Caco-2 (cell line): ENCODE measurements around the gene KLHDC7B. TPM values are rescaled to one million over a fixed set of nuclear protein-coding genes. Genes with fewer than 3 reads are reported as not detected.

Experiments used
- BruUV-seq: library from RNA; stranded (reverse); fragments of 400-500 nt; replicated peaks from 2 replicates; lab custom pipeline; 2021; lab: Mats Ljungman, UMichigan
- CTCF ChIA-PET: fragments of 300-600 bp; sonication (Branson Sonifier 250); formaldehyde crosslinking; loops from one replicate; lab custom pipeline; 2022; ENCODE audit warnings: antibody characterized with exemption; lab: Charles Lee
- POLR2A ChIA-PET: fragments of 300-600 bp; sonication (Branson Sonifier 250); formaldehyde crosslinking; loops from one replicate; lab custom pipeline; 2022; ENCODE audit warnings: antibody characterized with exemption; lab: Charles Lee
- DNase-seq, 2 experiments: peaks; one replicate each; pipeline versions ENCODE4 v3.0.0 to v3.0.0-alpha.2; 2020 to 2022
- H3K27me3 ChIP-seq: replicated peaks from 2 replicates; pipeline ENCODE4 v1.6.0; 2011; ENCODE audit warnings: low read length; ENCODE audit not compliant: control insufficient read depth, insufficient read depth
- H3K36me3 ChIP-seq: 2 replicates; pipeline ENCODE4 v1.5.1; 2011; ENCODE audit warnings: low read length; ENCODE audit not compliant: control insufficient read depth, insufficient read depth
- H3K4me1 ChIP-seq: fragments of 250-450 bp; sonication (Bioruptor Pico); 2 replicates; pipeline ENCODE4 v1.5.1; 2020; ENCODE audit warnings: mild to moderate bottlenecking
- H3K4me3 ChIP-seq: 2 replicates; pipeline ENCODE4 v1.5.1; 2011; ENCODE audit warnings: low read depth, mild to moderate bottlenecking, control low read depth, low read length
- H3K9me3 ChIP-seq: fragments of 250-450 bp; sonication (Bioruptor Pico); 2 replicates; pipeline ENCODE4 v1.5.1; 2020; ENCODE audit warnings: mild to moderate bottlenecking, moderate library complexity
- H3K27ac Mint-ChIP-seq: one replicate; pipeline ENCODE4 v1.8.0; 2022; ENCODE audit warnings: mixed read lengths; ENCODE audit not compliant: unreplicated experiment
- H3K27me3 Mint-ChIP-seq: one replicate; pipeline ENCODE4 v1.8.0; 2022; ENCODE audit warnings: mixed read lengths; ENCODE audit not compliant: insufficient read depth, unreplicated experiment
- H3K36me3 Mint-ChIP-seq: one replicate; pipeline ENCODE4 v1.8.0; 2022; ENCODE audit warnings: mild to moderate bottlenecking, mixed read lengths; ENCODE audit not compliant: insufficient read depth, unreplicated experiment
- H3K4me1 Mint-ChIP-seq: one replicate; pipeline ENCODE4 v1.8.0; 2022; ENCODE audit warnings: low read depth, mixed read lengths; ENCODE audit not compliant: unreplicated experiment
- H3K4me3 Mint-ChIP-seq: one replicate; pipeline ENCODE4 v1.8.0; 2022; ENCODE audit warnings: mild to moderate bottlenecking, moderate library complexity, mixed read lengths; ENCODE audit not compliant: unreplicated experiment
- H3K9me3 Mint-ChIP-seq: one replicate; pipeline ENCODE4 v1.8.0; 2022; ENCODE audit warnings: mixed read lengths; ENCODE audit not compliant: unreplicated experiment
- intact Hi-C: fragments of 100-400 bp; cut with micrococcal nuclease; formaldehyde crosslinking; loops from one replicate; pipeline ENCODE4 v1.10.0; 2022; ENCODE audit not compliant: unreplicated experiment
- total RNA-seq: library from RNA; stranded (reverse); gene quantifications from 2 replicates; pipeline ENCODE4 v1.2.3, GENCODE V29; 2022
- TF ChIP-seq, protein P1 (sequence below), 2 experiments: fragments of 200-600 bp in 1 of 2; IDR thresholded peaks; 1 replicate in 1 of 2; 2 replicates in 1 of 2; pipeline versions ENCODE4 v1.5.1 to v1.8.0; 2011 to 2022; ENCODE audit warnings: antibody characterized with exemption in 1 of 2, control low read depth in 1 of 2, inconsistent platforms in 1 of 2, low read depth in 1 of 2, low read length in 1 of 2, mild to moderate bottlenecking in 1 of 2, moderate library complexity in 1 of 2; ENCODE audit not compliant: insufficient read depth in 1 of 2, severe bottlenecking in 1 of 2, unreplicated experiment in 1 of 2

The KLHDC7B gene
- total RNA-seq, 1 experiment from 2014 or later: 2.0 TPM

DNA sequence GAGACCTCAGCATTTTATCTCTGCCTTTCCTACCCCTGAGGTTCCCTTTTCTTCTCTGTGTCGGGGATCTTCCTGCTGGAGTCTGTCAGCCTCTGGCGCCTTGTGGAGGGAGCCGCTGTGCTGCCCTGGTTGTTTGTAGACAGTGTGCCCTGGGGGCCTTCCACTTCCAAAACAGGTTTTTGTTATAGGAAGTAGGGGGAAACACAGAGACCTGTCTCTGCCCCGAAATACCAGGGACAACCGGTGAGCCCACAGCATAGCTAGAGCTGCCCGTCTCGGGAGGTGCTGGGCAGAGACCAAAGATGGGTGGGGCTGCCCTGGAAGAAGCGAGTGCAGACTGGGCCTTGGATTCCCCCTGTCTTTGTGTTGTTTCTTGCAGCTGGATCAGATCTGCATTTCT lies 29.6 kb upstream of the KLHDC7B start:
- Mint-ChIP-seq H3K9me3 (no peaks in the 10 kb centered on the region), H3K27ac (no peak overlapping the region)
- H3K4me1 ChIP-seq: no peaks in the 10 kb centered on the region

DNA sequence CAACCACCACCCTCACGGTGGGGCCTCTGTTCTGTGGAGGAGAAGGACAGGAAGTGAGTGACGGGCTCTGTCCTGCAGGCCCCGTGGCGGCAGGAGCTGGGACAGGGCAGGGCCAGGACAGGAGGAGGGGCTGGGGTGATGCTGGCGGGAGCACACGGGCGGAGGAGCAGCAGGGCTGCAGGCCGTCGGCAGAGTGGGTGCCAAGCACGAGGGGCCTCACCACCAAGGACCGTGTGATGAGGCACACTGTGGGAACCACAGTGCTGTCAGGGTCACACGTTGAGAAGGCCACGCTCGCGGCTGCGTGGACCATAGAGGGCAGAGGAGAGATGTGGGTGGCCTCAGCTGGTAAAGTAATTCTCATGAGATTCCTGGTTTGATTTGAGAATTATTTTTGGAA lies 28.8 kb upstream of the KLHDC7B start:
- ChIA-PET POLR2A (no interaction called here), CTCF (no interaction called here)
- Histone ChIP-seq H3K4me1 (no peaks in the 10 kb centered on the region), H3K4me3 (no peak overlapping the region), H3K36me3 (peaks cover 2% of the 10 kb centered on the region; the same call in 1 of the 2 replicates), H3K27me3 (no peaks in the 10 kb centered on the region), H3K9me3 (no peaks in the 10 kb centered on the region)
- Mint-ChIP-seq H3K9me3 (no peaks in the 10 kb centered on the region), H3K4me3 (no peak overlapping the region), H3K27me3 (no peaks in the 10 kb centered on the region), H3K27ac (no peak overlapping the region), H3K4me1 (no peaks in the 10 kb centered on the region), H3K36me3 (peaks cover 67% of the 10 kb centered on the region)
- TF ChIP-seq, protein P1, sequence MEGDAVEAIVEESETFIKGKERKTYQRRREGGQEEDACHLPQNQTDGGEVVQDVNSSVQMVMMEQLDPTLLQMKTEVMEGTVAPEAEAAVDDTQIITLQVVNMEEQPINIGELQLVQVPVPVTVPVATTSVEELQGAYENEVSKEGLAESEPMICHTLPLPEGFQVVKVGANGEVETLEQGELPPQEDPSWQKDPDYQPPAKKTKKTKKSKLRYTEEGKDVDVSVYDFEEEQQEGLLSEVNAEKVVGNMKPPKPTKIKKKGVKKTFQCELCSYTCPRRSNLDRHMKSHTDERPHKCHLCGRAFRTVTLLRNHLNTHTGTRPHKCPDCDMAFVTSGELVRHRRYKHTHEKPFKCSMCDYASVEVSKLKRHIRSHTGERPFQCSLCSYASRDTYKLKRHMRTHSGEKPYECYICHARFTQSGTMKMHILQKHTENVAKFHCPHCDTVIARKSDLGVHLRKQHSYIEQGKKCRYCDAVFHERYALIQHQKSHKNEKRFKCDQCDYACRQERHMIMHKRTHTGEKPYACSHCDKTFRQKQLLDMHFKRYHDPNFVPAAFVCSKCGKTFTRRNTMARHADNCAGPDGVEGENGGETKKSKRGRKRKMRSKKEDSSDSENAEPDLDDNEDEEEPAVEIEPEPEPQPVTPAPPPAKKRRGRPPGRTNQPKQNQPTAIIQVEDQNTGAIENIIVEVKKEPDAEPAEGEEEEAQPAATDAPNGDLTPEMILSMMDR (IDR thresholded peaks at IDR 0.05; ENCODE audit: insufficient read depth in 1 of 2, low read depth in 1 of 2, low read length in 1 of 2, severe bottlenecking in 1 of 2, unreplicated experiment in 1 of 2): no peak
- intact Hi-C loops: no loop called here
- no TSS peak for BruUV-seq
- no peak for DNase-seq

More for the DNA sequence above, 29.6 kb upstream of the KLHDC7B start:
- TF ChIP-seq, protein P1 (IDR thresholded peaks at IDR 0.05; ENCODE audit: insufficient read depth in 1 of 2, low read depth in 1 of 2, low read length in 1 of 2, severe bottlenecking in 1 of 2, unreplicated experiment in 1 of 2): no peak
- DNase-seq: no peak
- H3K4me3 Mint-ChIP-seq: no peak overlapping the region
- ChIA-PET POLR2A (no interaction called here), CTCF (no interaction called here)
- H3K4me1 Mint-ChIP-seq: no peaks in the 10 kb centered on the region
- intact Hi-C loops: no loop called here
- Histone ChIP-seq H3K36me3 (peaks cover 2% of the 10 kb centered on the region; the same call in 1 of the 2 replicates), H3K27me3 (no peaks in the 10 kb centered on the region), H3K9me3 (no peaks in the 10 kb centered on the region), H3K4me3 (no peak overlapping the region)
- peaks cover 69% of the 10 kb centered on the region for H3K36me3 Mint-ChIP-seq
- no peaks in the 10 kb centered on the region for H3K27me3 Mint-ChIP-seq
- BruUV-seq: no TSS peak

DNA sequence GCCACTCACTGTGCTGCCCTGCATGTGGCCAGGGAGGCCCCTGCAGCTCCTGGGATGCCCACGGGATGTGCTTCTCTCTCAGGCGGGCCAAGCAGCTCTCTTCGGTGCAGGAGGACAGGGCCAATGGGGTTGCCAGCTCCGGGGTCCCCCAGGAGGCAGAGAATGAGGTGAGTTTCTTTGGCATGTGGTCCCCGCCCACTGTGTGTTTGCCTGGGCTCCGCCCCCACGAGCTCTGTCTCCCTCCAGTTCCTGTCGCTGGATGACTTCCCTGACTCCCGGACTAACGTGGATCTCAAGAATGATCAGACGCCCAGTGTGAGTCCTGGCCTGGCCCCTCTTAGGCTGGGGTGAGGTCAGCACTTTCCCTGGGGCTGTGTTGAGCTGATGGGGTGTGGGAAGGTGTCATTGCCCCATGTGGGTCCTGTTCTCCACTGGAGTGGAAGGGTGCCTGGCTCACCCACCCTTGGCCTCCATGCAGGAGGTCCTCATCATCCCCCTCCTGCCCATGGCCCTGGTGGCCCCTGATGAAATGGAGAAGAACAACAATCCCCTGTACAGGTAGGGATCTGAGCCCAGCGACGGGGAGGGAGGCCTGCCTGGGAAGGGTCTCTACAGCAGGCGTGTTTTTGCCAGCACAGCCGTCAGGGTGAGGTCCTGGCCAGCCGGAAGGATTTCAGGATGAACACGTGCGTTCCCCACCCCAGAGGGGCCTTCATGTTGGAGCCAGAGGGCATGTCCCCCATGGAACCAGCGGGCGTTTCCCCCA lies 28.0 kb upstream of the KLHDC7B start:
- Mint-ChIP-seq H3K27me3 (no peaks in the 10 kb centered on the region), H3K4me1 (no peaks in the 10 kb centered on the region), H3K27ac (no peak overlapping the region), H3K4me3 (no peak overlapping the region), H3K36me3 (peaks cover 59% of the 10 kb centered on the region), H3K9me3 (no peaks in the 10 kb centered on the region)
- intact Hi-C loops: no loop called here
- DNase-seq: no peak
- BruUV-seq: no TSS peak
- Histone ChIP-seq H3K27me3 (no peaks in the 10 kb centered on the region), H3K36me3 (peaks cover 2% of the 10 kb centered on the region; the same call in 1 of the 2 replicates), H3K9me3 (no peaks in the 10 kb centered on the region), H3K4me3 (no peak overlapping the region), H3K4me1 (no peaks in the 10 kb centered on the region)
- TF ChIP-seq, protein P1 (IDR thresholded peaks at IDR 0.05; ENCODE audit: insufficient read depth in 1 of 2, low read depth in 1 of 2, low read length in 1 of 2, severe bottlenecking in 1 of 2, unreplicated experiment in 1 of 2): no peak
- POLR2A ChIA-PET: no interaction called here
- CTCF ChIA-PET: interaction anchor here (0.5 kb wide), 1 partner anchor 9 kb away, joined by 4 read pairs; no protein-coding TSS in a partner anchor
